ENCODE results near the gene MRPL58.

MRPL58 gene

GRCh38 chr17:75047398-75048098, 35.1 kb downstream of the MRPL58 start:
- no peak for DNase-seq (ENCODE audit: low read depth)

DNA sequence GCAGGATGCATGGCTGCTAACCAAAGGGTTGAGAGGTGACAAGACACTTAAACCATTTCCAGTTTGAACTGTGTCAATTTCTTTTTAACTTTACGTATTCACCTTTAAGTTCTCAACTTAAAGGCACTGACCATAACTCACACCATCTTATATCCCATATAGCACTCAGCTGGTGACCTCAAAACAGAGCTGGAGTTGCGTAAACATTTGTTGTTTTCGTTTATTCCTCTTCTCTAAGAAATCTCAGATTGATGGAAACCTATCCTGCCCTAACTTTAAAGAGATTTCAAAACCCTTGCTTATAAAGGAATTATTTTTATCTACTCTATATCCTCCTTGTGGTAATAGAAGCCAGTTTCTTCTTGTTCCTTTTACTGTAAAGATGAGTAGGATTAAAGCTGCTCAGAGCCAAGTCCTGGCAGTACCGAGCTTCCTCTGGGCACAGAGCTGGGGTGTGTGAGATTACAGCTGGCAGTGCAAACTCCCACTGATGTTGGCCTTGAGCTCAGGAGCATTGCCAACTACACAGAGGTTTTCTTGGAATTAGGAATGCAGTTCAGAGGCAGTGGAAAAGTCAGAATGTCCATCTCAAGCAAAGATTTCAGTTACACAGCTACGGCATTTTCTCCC, 35.9 kb downstream of the MRPL58 start:
- DNase-seq (ENCODE audit: low read depth): no peak

DNA sequence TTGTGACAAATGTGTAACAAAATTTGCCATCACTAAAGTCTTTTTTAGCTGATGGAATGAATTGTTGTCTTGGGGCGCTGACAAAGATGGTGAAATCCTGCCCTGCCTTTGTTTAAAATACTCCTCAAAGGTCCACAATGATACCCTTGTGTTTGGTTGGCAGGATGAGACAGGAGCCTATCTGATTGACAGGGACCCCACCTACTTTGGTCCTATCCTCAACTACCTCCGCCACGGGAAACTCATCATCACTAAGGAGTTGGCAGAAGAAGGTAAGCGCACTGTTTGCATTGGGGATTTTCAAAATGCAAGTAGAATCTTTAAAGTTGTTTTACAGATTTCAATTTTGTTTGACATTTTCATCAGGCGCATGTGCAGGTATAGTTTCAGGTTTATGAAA, 36.6 kb downstream of the MRPL58 start:
- no peak for DNase-seq (ENCODE audit: low read depth)

GRCh38 chr17:75049706-75050105, 37.2 kb downstream of the MRPL58 start:
- no peak for DNase-seq (ENCODE audit: low read depth)

GRCh38 chr17:75051941-75052340, 39.5 kb downstream of the MRPL58 start:
- no peak for DNase-seq (ENCODE audit: low read depth)

DNA sequence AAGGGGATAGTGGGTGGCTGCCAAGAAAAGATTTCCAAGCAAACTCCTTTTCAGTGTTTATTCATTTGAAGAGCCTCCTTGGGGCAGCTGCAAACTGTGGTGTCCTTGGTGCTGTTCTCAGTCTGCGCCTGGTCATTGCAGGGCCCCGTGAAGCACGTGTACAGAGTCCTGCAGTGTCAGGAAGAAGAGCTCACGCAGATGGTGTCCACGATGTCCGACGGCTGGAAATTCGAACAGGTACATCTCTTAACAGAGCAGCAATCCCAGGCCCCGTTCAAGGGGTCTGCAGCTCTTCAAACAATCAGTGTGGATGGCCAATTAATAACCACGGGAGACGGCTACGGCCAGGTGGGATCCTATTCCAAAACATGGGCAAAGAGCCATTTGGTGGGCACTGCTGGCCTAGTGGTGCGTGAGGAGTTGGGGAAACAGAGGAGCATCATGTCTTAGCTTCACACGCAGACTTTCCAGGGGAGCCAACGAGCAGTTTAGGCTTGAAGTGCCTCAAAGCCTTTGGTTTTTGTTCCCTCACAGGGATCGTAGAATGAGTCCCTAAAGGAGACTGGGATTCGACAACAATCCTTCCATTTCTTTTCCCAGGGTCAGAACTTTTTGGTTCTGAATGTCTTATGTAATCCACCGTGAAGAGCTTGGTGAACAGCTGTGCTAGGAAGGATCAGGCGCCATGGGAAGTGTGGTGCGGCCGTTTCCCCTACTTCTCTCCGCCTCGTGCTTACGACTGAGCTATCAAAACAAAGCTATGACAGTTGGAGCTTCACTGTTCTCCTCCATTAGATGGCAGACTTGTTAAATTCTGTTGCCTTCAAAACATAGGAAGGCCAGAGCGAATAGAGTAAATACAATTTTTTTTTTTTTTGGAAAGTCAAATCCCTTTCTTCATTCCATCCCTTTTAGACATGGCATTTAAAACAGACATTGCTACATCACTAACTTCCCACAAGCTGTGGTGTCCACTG, 47.2 kb downstream of the MRPL58 start:
- DNase-seq (ENCODE audit: low read depth): peak; percentile 78

DNA sequence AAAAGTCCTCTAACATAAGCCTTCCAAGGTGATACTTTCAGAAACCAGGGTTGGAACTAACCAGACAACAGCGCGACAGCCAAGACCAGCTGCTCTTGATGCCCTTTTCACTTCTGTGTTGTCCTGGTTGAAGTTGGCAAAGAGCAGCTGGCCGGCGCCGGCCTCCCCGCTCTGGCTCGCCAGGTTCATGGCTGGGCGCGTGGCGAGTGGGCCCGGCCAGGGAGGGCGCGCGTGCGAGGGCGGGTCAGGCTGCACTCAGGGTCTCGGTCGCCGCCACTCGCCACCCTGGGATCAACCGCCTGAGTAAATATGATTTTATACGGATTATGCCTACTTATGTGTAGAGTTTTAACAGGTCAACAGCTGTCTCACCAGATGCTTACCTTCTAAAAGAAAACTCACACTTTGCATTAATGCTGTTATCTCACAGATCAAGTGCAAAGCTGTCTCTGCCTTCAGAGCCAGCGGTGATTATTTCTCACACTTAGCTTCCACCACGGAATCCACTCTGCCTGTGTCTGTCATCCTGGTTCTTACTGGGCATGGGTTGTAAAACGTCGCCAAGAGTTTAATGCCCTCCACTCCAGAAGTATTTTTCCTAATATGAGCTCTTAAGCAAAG, 48.1 kb downstream of the MRPL58 start:
- no peak for DNase-seq (ENCODE audit: low read depth)

DNA sequence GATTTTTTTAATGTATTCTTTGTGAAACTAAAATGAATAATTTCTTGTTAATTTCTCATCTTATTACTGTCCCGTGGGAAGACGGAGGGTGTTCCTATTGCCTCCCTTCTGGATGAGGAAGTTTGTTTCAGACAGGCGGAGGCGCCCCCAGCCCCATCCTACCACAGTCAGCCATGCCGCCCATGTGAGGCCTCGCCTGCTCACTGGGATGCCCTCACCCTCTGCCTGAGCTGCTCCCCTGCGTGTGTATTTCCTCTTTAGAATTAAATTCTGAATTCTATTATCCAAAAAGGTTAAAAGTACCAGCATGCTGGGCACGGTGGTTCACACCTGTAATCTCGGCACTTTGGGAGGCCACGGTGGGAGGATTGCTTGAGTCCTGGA, 48.6 kb downstream of the MRPL58 start:
- no peak for DNase-seq (ENCODE audit: low read depth)

DNA sequence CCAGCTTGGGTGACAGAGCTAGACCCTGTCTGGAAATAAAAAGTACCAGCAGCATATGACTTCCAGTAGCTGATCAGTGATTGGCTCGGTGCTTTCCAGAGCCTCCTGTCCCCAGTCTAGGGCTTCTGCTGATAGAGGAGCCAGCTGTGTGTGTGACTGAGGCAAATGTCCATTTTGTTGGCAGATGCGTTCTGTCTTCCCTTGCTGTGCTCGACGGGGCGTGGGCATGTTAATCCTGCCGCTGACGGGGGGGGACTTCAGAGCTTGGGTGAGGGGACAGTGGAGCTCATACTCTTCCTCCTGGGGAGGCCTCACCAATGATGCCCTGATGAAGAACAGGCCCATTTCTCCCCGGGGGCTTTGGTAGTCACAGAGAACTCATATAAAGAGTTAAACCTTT, 49.1 kb downstream of the MRPL58 start:
- DNase-seq (ENCODE audit: low read depth): no peak

- no peak for DNase-seq (ENCODE audit: low read depth)
Measured at GRCh38 chr17:75063201-75063600, 50.7 kb downstream of the MRPL58 start.

GRCh38 chr17:75063626-75064025, 51.2 kb downstream of the MRPL58 start:
- no peak for DNase-seq (ENCODE audit: low read depth)

- no peak for DNase-seq (ENCODE audit: low read depth)
Measured at GRCh38 chr17:75064040-75064439, 51.6 kb downstream of the MRPL58 start.

GRCh38 chr17:75064460-75064859, 52.0 kb downstream of the MRPL58 start:
- no peak for DNase-seq (ENCODE audit: low read depth)

GRCh38 chr17:75064867-75065561, 52.5 kb downstream of the MRPL58 start:
- no peak for DNase-seq (ENCODE audit: low read depth)

GRCh38 chr17:75065562-75066151, 53.2 kb downstream of the MRPL58 start:
- DNase-seq (ENCODE audit: low read depth): peak; percentile 57

DNA sequence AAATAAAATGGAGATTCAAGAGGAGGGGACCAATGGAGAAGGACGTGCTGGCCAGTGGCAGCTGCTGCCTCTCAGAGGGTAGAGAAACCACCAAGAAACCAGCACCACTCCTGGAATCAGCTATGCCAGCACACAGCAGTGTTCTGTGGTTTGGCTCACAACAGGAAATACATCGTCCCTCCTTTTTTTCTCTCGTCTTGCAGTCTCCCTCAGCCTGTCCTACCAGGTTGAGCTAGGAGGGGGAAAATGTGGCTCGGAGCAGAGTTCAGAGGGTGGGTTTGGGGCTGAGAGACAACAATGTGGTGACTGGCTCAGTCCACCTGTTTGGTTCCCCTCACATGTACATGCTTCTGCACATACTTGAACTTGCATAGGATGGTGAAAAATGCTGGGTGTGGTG, 55.4 kb downstream of the MRPL58 start:
- no peak for DNase-seq (ENCODE audit: low read depth)

DNA sequence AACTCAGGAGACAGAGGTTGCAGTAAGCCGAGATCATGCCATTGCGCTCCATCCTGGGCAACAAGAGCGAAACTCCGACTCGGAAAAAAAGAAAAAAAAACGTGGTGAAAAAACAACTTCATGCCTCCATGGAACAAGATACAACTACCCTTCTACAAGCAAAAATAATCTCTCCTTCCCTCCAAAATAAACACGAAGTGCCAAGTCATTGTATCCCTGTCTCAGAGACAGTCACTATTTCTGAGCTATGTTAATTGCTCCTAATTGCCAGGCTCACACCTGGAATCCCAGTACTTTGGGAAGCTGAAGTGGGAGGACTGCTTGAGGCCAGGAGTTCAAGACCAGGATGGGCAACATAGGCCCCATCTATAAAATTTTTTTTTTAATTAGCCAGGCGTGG, 56.3 kb downstream of the MRPL58 start:
- DNase-seq (ENCODE audit: low read depth): no peak

GRCh38 chr17:75069783-75070182, 57.3 kb downstream of the MRPL58 start:
- DNase-seq (ENCODE audit: low read depth): no peak
